CD14-positive monocyte (primary cell): ENCODE results near the gene ZBTB7A. TPM values are rescaled to one million over a fixed set of nuclear protein-coding genes. Genes with fewer than 3 reads are reported as not detected.

Experiments
- DNase-seq, 3 donors: peaks; one replicate each; pipeline ENCODE4 v3.0.0-alpha.2; 2011 to 2022
- H2AFZ ChIP-seq: 2 replicates; pipeline ENCODE4 v1.6.0; 2012; ENCODE audit warnings: mild to moderate bottlenecking, low read depth, low read length, inconsistent platforms; ENCODE audit not compliant: insufficient read depth, poor library complexity, severe bottlenecking
- H3K27ac ChIP-seq, 2 donors: 1 replicate in 1 of 2; 2 replicates in 1 of 2; pipeline ENCODE4 v1.5.1; 2012 to 2013; ENCODE audit warnings: low read length in 2 of 2, control low read depth in 1 of 2, inconsistent platforms in 1 of 2, low read depth in 1 of 2, mild to moderate bottlenecking in 1 of 2
- H3K27me3 ChIP-seq, 2 donors: one replicate each; pipeline versions ENCODE4 v1.6.0 to v1.6.1; 2011 to 2013; ENCODE audit warnings: low read length in 2 of 2; ENCODE audit not compliant: control insufficient read depth in 2 of 2, insufficient read depth in 2 of 2
- H3K36me3 ChIP-seq, 2 donors: replicated peaks in 1 of 2; 1 replicate in 1 of 2; 2 replicates in 1 of 2; pipeline versions ENCODE4 v1.5.1 to v1.6.1; 2012 to 2013; ENCODE audit warnings: low read length in 2 of 2, control low read depth in 1 of 2, inconsistent platforms in 1 of 2, mild to moderate bottlenecking in 1 of 2; ENCODE audit not compliant: insufficient read depth in 2 of 2, control insufficient read depth in 1 of 2
- H3K4me1 ChIP-seq, 2 donors: 1 replicate in 1 of 2; 2 replicates in 1 of 2; pipeline versions ENCODE4 v1.5.1 to v1.6.1; 2012 to 2013; ENCODE audit warnings: low read length in 2 of 2, control low read depth in 1 of 2, inconsistent platforms in 1 of 2, mild to moderate bottlenecking in 1 of 2, moderate library complexity in 1 of 2; ENCODE audit not compliant: insufficient read depth in 2 of 2, control insufficient read depth in 1 of 2
- H3K4me2 ChIP-seq: replicated peaks from 2 replicates; pipeline ENCODE3; 2012; ENCODE audit warnings: low read length, moderate library complexity, mild to moderate bottlenecking; ENCODE audit not compliant: poor library complexity, severe bottlenecking; ENCODE audit errors: extremely low read depth
- H3K4me3 ChIP-seq, 3 experiments: fragments of 200-600 bp in 1 of 3; sonication (generic) in 1 of 3; replicated peaks in 1 of 3; 1 replicate in 2 of 3; 2 replicates in 1 of 3; pipeline ENCODE4 v1.5.1; 2011 to 2013; ENCODE audit warnings: low read length in 3 of 3, mild to moderate bottlenecking in 3 of 3, control low read depth in 2 of 3, low read depth in 2 of 3, inconsistent platforms in 1 of 3, moderate library complexity in 1 of 3
- H3K79me2 ChIP-seq: 2 replicates; pipeline ENCODE4 v1.6.0; 2012; ENCODE audit warnings: mild to moderate bottlenecking, control low read depth, inconsistent platforms, low read length, moderate library complexity; ENCODE audit not compliant: insufficient read depth
- H3K9ac ChIP-seq: 2 replicates; pipeline ENCODE4 v1.6.0; 2017; ENCODE audit warnings: low read length, mild to moderate bottlenecking; ENCODE audit not compliant: insufficient read depth, poor library complexity, severe bottlenecking
- H3K9me3 ChIP-seq, 2 donors: replicated peaks in 1 of 2; 1 replicate in 1 of 2; 2 replicates in 1 of 2; pipeline versions ENCODE4 v1.5.1 to v1.6.1; 2012 to 2013; ENCODE audit warnings: low read length in 2 of 2, control low read depth in 1 of 2; ENCODE audit not compliant: control insufficient read depth in 1 of 2, insufficient read depth in 1 of 2
- H4K20me1 ChIP-seq: 2 replicates; pipeline ENCODE4 v1.6.0; 2012; ENCODE audit warnings: mild to moderate bottlenecking, low read length, control low read depth, moderate library complexity; ENCODE audit not compliant: insufficient read depth
- H3K27ac Mint-ChIP-seq, 7 donors: one replicate each; pipeline ENCODE4 v1.8.0; 2020; ENCODE audit warnings: mild to moderate bottlenecking in 7 of 7, mixed read lengths in 7 of 7, moderate library complexity in 6 of 7, inconsistent platforms in 2 of 7
- H3K27me3 Mint-ChIP-seq, 3 donors: one replicate each; pipeline ENCODE4 v1.8.0; 2021 to 2022; ENCODE audit warnings: low read depth in 3 of 3, mild to moderate bottlenecking in 3 of 3, mixed read lengths in 3 of 3, moderate library complexity in 3 of 3, inconsistent platforms in 1 of 3
- H3K36me3 Mint-ChIP-seq, 2 donors: one replicate each; pipeline ENCODE4 v1.8.0; 2020; ENCODE audit warnings: mixed read lengths in 2 of 2, inconsistent platforms in 1 of 2, mild to moderate bottlenecking in 1 of 2
- H3K4me1 Mint-ChIP-seq: one replicate; pipeline ENCODE4 v1.8.0; 2020; ENCODE audit warnings: mild to moderate bottlenecking, mixed read lengths
- H3K4me3 Mint-ChIP-seq, 2 donors: one replicate each; pipeline ENCODE4 v1.8.0; 2020; ENCODE audit warnings: mild to moderate bottlenecking in 2 of 2, mixed read lengths in 2 of 2, moderate library complexity in 1 of 2
- H3K9me3 Mint-ChIP-seq, 7 donors: one replicate each; pipeline ENCODE4 v1.8.0; 2020 to 2022; ENCODE audit warnings: mixed read lengths in 7 of 7, mild to moderate bottlenecking in 6 of 7, moderate library complexity in 6 of 7, inconsistent platforms in 2 of 7
- WGBS: methylation state at CpG from one replicate; pipeline ENCODE4 v1.1.5; 2013; ENCODE audit warnings: missing lambda C conversion rate; ENCODE audit not compliant: insufficient coverage; 5-methylcytosine and 5-hydroxymethylcytosine counted together
- intact Hi-C, 2 donors: fragments of 100-400 bp; cut with micrococcal nuclease; formaldehyde crosslinking; loops; one replicate each; pipeline versions ENCODE4 v1.15.0 to v1.15.1; 2023
- polyA plus RNA-seq, 3 donors: library from polyadenylated mRNA; depleted of rRNA in 1 of 3; unstranded in 2 of 3; stranded (reverse) in 1 of 3; fragments of 300-500 nt in 2 of 3; fragments of >200 nt in 1 of 3; fragmentation: Illumina TruSeq in 2 of 3; gene quantifications; 1 replicate in 2 of 3; 2 replicates in 1 of 3; pipeline ENCODE4 v1.2.3, GENCODE V29; 2012 to 2021
- TF ChIP-seq, protein P1 (sequence below): fragments of 200-600 bp; IDR thresholded peaks from one replicate; pipeline ENCODE4 v1.8.0; 2022; ENCODE audit warnings: antibody characterized with exemption, mild to moderate bottlenecking

The ZBTB7A gene
- polyA plus RNA-seq, 3 donors, result 18.0 to 31.5 (median 20.2) TPM

DNA sequence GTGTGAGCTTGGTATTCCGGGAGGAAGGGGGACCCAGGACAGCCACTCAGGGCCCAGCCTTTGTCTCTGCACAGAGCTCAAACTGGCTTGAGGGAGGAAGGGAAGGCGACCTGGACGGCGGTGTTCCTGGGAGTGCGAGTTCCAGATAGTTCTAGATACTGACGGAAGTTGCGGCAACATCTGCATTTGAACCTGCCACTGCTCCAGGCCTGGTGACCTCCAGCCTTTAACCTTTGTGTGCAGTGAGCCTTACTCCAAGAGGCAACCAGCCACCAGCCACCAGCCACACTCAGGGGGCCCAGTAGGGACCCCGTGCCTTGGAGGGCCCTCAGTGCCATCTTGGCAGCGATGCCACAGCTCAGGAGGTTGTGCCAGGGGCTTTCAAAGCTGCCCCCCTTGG is 15.5 kb upstream of the ZBTB7A start:
- Histone ChIP-seq H3K9ac (no peak overlapping the region), H3K4me1 (peaks cover 33 to 48% of the 10 kb centered on the region in 2 donors), H2AFZ (no peak overlapping the region), H3K4me2 (no peak overlapping the region), H4K20me1 (no peaks in the 10 kb centered on the region), H3K79me2 (peaks cover 7% of the 10 kb centered on the region), H3K27me3 (no peaks in the 10 kb centered on the region), H3K4me3 (no peak overlapping the region), H3K27ac (peak overlapping the region in 1 of 2 donors; percentile 51), H3K9me3 (no peaks in the 10 kb centered on the region), H3K36me3 (no peaks in the 10 kb centered on the region)
- H3K4me3 Mint-ChIP-seq, result no peak overlapping the region
- peaks cover 0 to 2% (median 0%) of the 10 kb centered on the region in 7 donors for H3K9me3 Mint-ChIP-seq
- no peak for DNase-seq
- H3K27ac Mint-ChIP-seq, result peak overlapping the region in 2 of 7 donors; percentile 46 to 54
- H3K27me3 Mint-ChIP-seq, result peaks cover 0 to 5% (median 2%) of the 10 kb centered on the region in 3 donors
- WGBS, result 87% methylated on average over 9 of the region's 9 CpGs
- H3K36me3 Mint-ChIP-seq, result no peaks in the 10 kb centered on the region
- H3K4me1 Mint-ChIP-seq, result peaks cover 31% of the 10 kb centered on the region
- intact Hi-C loops, result no loop called here
- TF ChIP-seq, protein P1, sequence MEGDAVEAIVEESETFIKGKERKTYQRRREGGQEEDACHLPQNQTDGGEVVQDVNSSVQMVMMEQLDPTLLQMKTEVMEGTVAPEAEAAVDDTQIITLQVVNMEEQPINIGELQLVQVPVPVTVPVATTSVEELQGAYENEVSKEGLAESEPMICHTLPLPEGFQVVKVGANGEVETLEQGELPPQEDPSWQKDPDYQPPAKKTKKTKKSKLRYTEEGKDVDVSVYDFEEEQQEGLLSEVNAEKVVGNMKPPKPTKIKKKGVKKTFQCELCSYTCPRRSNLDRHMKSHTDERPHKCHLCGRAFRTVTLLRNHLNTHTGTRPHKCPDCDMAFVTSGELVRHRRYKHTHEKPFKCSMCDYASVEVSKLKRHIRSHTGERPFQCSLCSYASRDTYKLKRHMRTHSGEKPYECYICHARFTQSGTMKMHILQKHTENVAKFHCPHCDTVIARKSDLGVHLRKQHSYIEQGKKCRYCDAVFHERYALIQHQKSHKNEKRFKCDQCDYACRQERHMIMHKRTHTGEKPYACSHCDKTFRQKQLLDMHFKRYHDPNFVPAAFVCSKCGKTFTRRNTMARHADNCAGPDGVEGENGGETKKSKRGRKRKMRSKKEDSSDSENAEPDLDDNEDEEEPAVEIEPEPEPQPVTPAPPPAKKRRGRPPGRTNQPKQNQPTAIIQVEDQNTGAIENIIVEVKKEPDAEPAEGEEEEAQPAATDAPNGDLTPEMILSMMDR, result no peak

DNA sequence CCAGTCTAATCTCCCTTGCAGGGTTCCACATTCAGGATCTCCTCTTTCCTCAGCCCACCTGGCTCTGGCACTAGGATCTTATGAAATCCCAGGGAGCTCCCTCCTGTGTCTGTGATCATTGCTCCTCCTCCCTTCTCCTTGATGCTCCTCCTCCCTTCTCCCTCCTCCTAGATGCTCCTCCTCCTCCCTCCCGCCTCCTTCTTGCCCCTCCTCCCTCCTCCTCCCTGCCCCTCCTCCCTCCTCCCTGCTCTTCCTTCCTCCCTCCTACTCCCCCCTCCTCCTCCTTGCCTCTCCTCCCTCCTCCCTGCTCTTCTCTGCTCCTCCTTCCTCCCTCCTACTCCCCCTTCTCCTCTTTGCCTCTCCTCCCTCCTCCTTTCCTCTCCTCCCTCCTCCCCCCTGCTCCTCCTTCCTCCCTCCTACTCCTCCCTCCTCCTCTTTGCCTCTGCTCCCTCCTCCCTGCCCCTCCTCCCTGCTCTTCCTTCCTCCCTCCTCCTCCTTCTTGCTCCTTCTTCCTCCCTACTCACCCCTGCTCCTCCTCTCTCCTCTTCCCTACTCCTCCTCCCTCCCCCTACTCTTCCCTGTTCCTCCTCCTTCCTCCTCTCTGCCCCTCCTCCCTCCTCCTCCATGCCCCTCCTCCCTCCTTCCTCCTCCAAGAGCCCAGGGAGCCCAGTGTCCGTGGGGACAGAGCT is 14.9 kb upstream of the ZBTB7A start:
- H3K27ac Mint-ChIP-seq, result peak overlapping the region in 3 of 7 donors; percentile 46 to 62 (median 53)
- intact Hi-C loops, result no loop called here
- no peak overlapping the region for H3K4me3 Mint-ChIP-seq
- WGBS, result 0% methylated on average over 1 of the region's 2 CpGs
- Histone ChIP-seq H3K4me3 (no peak overlapping the region), H3K27ac (peak overlapping the region; percentile 0 to 51), H3K9ac (no peak overlapping the region), H2AFZ (no peak overlapping the region), H3K79me2 (peaks cover 7% of the 10 kb centered on the region), H3K9me3 (no peaks in the 10 kb centered on the region), H3K27me3 (no peaks in the 10 kb centered on the region), H4K20me1 (no peaks in the 10 kb centered on the region), H3K4me1 (peaks cover 39 to 53% of the 10 kb centered on the region in 2 donors), H3K36me3 (no peaks in the 10 kb centered on the region), H3K4me2 (no peak overlapping the region)
- TF ChIP-seq, protein P1, result no peak
- H3K4me1 Mint-ChIP-seq, result peaks cover 36% of the 10 kb centered on the region
- peaks cover 0 to 5% (median 2%) of the 10 kb centered on the region in 3 donors for H3K27me3 Mint-ChIP-seq
- DNase-seq, result no peak
- peaks cover 0 to 2% (median 0%) of the 10 kb centered on the region in 7 donors for H3K9me3 Mint-ChIP-seq
- no peaks in the 10 kb centered on the region for H3K36me3 Mint-ChIP-seq
